GM10266 (cell line): ENCODE results near the gene TMEM178B.
"Not testable (repeated sequence)": the region's sequence is repeated elsewhere in the genome, so short reads cannot be mapped to it uniquely, and the experiment has no call there.

Source experiments
- DNase-seq: peaks from one replicate; pipeline ENCODE4 v3.0.0; 2012; ENCODE audit errors: extremely low spot score
- TF ChIP-seq, protein P1 (sequence below): IDR thresholded peaks from 2 replicates; pipeline ENCODE4 v1.5.1; 2012; ENCODE audit warnings: mild to moderate bottlenecking, low read depth; ENCODE audit not compliant: control insufficient read depth, insufficient read depth; ENCODE audit errors: missing control alignments

TMEM178B gene

GRCh38 chr7:141113131-141113530, 39.3 kb downstream of the TMEM178B start:
- TF ChIP-seq, protein P1, sequence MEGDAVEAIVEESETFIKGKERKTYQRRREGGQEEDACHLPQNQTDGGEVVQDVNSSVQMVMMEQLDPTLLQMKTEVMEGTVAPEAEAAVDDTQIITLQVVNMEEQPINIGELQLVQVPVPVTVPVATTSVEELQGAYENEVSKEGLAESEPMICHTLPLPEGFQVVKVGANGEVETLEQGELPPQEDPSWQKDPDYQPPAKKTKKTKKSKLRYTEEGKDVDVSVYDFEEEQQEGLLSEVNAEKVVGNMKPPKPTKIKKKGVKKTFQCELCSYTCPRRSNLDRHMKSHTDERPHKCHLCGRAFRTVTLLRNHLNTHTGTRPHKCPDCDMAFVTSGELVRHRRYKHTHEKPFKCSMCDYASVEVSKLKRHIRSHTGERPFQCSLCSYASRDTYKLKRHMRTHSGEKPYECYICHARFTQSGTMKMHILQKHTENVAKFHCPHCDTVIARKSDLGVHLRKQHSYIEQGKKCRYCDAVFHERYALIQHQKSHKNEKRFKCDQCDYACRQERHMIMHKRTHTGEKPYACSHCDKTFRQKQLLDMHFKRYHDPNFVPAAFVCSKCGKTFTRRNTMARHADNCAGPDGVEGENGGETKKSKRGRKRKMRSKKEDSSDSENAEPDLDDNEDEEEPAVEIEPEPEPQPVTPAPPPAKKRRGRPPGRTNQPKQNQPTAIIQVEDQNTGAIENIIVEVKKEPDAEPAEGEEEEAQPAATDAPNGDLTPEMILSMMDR, result no peak
- no peak for DNase-seq

GRCh38 chr7:141114029-141114664, 40.3 kb downstream of the TMEM178B start:
- TF ChIP-seq, protein P1, result no peak
- no peak for DNase-seq

DNA sequence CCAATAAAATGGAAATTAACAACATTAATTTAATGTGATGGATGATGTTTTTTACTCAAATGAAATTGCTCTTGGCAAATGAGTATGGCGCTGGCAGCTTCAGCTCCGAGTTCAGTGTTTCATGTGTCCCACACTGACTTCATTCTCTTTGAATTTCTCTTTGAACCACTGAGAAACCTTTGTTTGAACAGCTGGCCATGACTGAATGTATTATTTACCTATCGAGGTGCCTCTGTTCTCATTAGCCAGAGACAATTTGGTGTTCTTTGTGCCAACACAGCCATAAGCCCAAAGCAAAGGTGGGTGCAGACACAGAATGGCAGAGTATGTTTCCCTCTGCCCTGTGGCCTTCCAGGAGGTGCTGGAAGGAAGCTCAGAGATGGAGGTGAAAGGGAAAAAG, 42.1 kb downstream of the TMEM178B start:
- TF ChIP-seq, protein P1, result no peak
- DNase-seq, result no peak

- not testable (repeated sequence) for DNase-seq
Measured at GRCh38 chr7:141116661-141117060, 42.8 kb downstream of the TMEM178B start.

- TF ChIP-seq, protein P1, result no peak
- no peak for DNase-seq
Measured at GRCh38 chr7:141118767-141119166, 44.9 kb downstream of the TMEM178B start.

DNA sequence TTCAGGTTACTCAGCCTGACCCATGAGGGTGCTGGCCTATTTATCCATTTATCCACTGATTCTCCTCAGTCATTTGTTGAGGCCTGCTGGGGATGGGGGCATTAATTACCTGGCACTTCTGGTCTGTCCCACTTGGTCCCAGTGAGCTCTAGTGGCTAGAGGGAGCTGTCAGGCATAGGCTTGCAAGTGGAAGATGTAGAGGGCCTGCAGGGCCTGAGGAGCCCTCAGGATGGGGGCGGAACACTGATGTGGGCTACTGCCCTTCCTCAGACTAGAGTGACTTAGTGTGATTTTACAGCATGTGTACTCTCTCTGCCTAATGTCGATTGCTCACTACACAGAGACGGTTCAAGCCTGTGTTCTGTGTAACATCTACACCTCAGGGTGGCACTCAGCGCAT, 45.3 kb downstream of the TMEM178B start:
- TF ChIP-seq, protein P1, result no peak

DNA sequence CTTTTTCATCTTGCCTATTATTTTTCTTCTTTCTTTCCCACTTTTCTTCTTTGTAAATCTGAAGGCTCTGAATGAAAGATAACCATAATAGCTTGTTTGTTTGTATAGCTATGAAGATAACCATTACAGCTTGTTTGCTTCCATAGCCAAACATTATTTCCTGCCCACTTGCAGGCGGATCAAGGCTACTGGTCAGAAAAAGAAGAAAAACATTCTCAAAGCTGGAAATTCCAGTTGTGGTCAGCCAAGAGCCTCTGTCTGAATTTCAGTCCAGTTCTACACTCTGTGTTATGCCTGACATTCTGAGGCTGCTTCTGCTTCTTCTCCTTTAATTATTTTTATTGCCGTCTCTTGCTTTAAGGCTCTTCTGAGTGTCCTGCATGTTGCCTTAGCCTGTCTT, 48.9 kb downstream of the TMEM178B start:
- TF ChIP-seq, protein P1, result no peak
- no peak for DNase-seq

More for the DNA sequence above, 45.3 kb downstream of the TMEM178B start:
- DNase-seq, result no peak

DNA sequence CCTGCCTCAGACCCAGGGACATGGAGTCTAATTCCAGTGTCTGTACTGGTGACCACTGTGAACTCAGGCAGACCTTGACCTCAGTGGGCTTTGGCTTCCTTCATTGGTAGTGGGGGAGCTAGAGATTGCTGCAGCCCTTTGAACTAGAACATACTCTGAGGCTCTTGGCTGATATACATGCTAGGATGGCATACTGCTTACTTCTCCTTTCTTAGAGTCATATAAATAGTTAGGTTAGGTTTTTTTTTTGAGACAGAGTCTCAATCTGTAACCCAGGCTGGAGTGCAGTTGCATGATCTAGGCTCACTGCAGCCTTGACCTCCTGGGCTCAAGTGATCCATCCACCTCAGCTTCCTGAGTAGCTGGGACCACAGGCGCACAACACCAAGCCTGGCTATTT, 49.7 kb downstream of the TMEM178B start:
- TF ChIP-seq, protein P1, result no peak
- DNase-seq, result no peak
